GM23338 (cell line): ENCODE data around the gene ECE2. TPM values are rescaled to one million over a fixed set of nuclear protein-coding genes. Genes with fewer than 3 reads are reported as not detected.

Experiments
- ATAC-seq: fragments of 200-7000 bp; cut with Tn5 transposase; 3 replicates; pipeline ENCODE4 v1.9.1; 2020
- DNase-seq: peaks from one replicate; pipeline ENCODE4 v3.0.0-alpha.2; 2015; ENCODE audit warnings: low spot score
- H2AFZ ChIP-seq: fragments of 200-600 bp; sonication (generic); 2 replicates; pipeline ENCODE4 v1.8.0; 2016; ENCODE audit warnings: antibody characterized with exemption, mild to moderate bottlenecking, moderate library complexity
- H3F3A ChIP-seq: fragments of 200-600 bp; sonication (generic); replicated peaks from 2 replicates; pipeline ENCODE4 v1.8.0; 2017; ENCODE audit warnings: antibody characterized with exemption, mixed run types, low read depth
- H3K27ac ChIP-seq: fragments of 200-600 bp; sonication (generic); 2 replicates; pipeline ENCODE4 v1.6.1; 2016; ENCODE audit warnings: low read depth
- H3K27me3 ChIP-seq: fragments of 200-600 bp; sonication (generic); 2 replicates; pipeline ENCODE4 v1.8.0; 2016; ENCODE audit warnings: mild to moderate bottlenecking, mixed run types, moderate library complexity; ENCODE audit not compliant: insufficient read depth
- H3K36me3 ChIP-seq: fragments of 200-600 bp; sonication (generic); 2 replicates; pipeline ENCODE4 v1.8.0; 2016; ENCODE audit warnings: mild to moderate bottlenecking; ENCODE audit not compliant: insufficient read depth
- H3K4me1 ChIP-seq: fragments of 200-600 bp; sonication (generic); 2 replicates; pipeline ENCODE4 v1.8.0; 2016; ENCODE audit warnings: mild to moderate bottlenecking, moderate library complexity; ENCODE audit not compliant: insufficient read depth
- H3K4me2 ChIP-seq: fragments of 200-600 bp; sonication (generic); 2 replicates; pipeline ENCODE4 v1.7.1; 2017; ENCODE audit warnings: mixed run types
- H3K4me3 ChIP-seq: fragments of 200-600 bp; sonication (generic); 2 replicates; pipeline ENCODE4 v1.6.1; 2016; ENCODE audit warnings: mixed run types
- H3K79me2 ChIP-seq: fragments of 200-600 bp; sonication (generic); replicated peaks from 2 replicates; pipeline ENCODE4 v1.8.0; 2017; ENCODE audit warnings: mild to moderate bottlenecking; ENCODE audit not compliant: insufficient read depth
- H3K9me2 ChIP-seq: fragments of 200-600 bp; sonication (generic); 2 replicates; pipeline ENCODE4 v1.8.0; 2017; ENCODE audit not compliant: insufficient read depth
- H4K20me1 ChIP-seq: fragments of 200-600 bp; sonication (generic); replicated peaks from 2 replicates; pipeline ENCODE4 v1.8.0; 2017; ENCODE audit warnings: mild to moderate bottlenecking; ENCODE audit not compliant: insufficient read depth
- H3K27ac Mint-ChIP-seq: 2 replicates; pipeline ENCODE4 v1.8.0; 2020; ENCODE audit warnings: inconsistent platforms, mild to moderate bottlenecking, moderate library complexity, mixed read lengths
- H3K27me3 Mint-ChIP-seq: 3 replicates; pipeline ENCODE4 v1.8.0; 2022; ENCODE audit warnings: low read depth, mild to moderate bottlenecking, moderate library complexity, mixed read lengths, inconsistent platforms; ENCODE audit not compliant: insufficient read depth, poor library complexity
- H3K36me3 Mint-ChIP-seq: 3 replicates; pipeline ENCODE4 v1.8.0; 2021; ENCODE audit warnings: low read depth, mild to moderate bottlenecking, inconsistent platforms, moderate library complexity, mixed read lengths
- H3K4me1 Mint-ChIP-seq: 3 replicates; pipeline ENCODE4 v1.8.0; 2020; ENCODE audit warnings: mild to moderate bottlenecking, inconsistent platforms, mixed read lengths
- H3K4me3 Mint-ChIP-seq: 3 replicates; pipeline ENCODE4 v1.8.0; 2021; ENCODE audit warnings: moderate library complexity, mild to moderate bottlenecking, inconsistent platforms, mixed read lengths
- H3K9me3 Mint-ChIP-seq: 3 replicates; pipeline ENCODE4 v1.8.0; 2020; ENCODE audit warnings: moderate library complexity, mild to moderate bottlenecking, inconsistent platforms, mixed read lengths
- CTCF ChIP-seq, 2 experiments: fragments of 200-600 bp in 1 of 2; sonication (generic) in 1 of 2; conservative IDR thresholded peaks; 2 replicates each; pipeline versions ENCODE4 v1.5.1 to v1.6.1; 2016 to 2017; ENCODE audit warnings: antibody characterized with exemption in 2 of 2, low read depth in 2 of 2, mild to moderate bottlenecking in 2 of 2, moderate library complexity in 1 of 2
- ZNF114 ChIP-seq: fragments of 250-450 bp; sonication (Bioruptor Pico); IDR thresholded peaks from 2 replicates; pipeline ENCODE4 v1.5.0; 2020; ENCODE audit warnings: mild to moderate bottlenecking, moderate library complexity
- ZNF462 ChIP-seq: fragments of 250-450 bp; sonication (Bioruptor Pico); IDR thresholded peaks from 2 replicates; pipeline ENCODE4 v1.5.0; 2020; ENCODE audit warnings: mild to moderate bottlenecking, moderate library complexity
- polyA plus RNA-seq: library from polyadenylated mRNA; unstranded; fragments of >200 nt; fragmentation: Nextera tagmentation; extraction: Ambion mirVana; gene quantifications from 2 replicates; pipeline ENCODE4 v1.2.1, GENCODE V29; 2016
- total RNA-seq: library from RNA; depleted of rRNA; stranded (reverse); fragments of >200 nt; shearing (Covaris generic); gene quantifications from 2 replicates; pipeline ENCODE4 v1.2.3, GENCODE V29; 2014

The ECE2 gene
- total and polyA plus RNA-seq, 2 experiments from 2014 or later, result 0.24 to 0.48 TPM

- peak; percentile 42 for ATAC-seq
- DNase-seq, result peak; percentile 72
- H3K27me3 Mint-ChIP-seq, result peaks cover 46% of the 10 kb centered on the region
- Histone ChIP-seq H3F3A (no peaks in the 10 kb centered on the region), H3K4me2 (no peak overlapping the region), H3K4me3 (no peak overlapping the region), H3K27ac (no peak overlapping the region), H3K27me3 (peaks cover 66% of the 10 kb centered on the region), H3K4me1 (no peaks in the 10 kb centered on the region), H3K36me3 (no peaks in the 10 kb centered on the region), H2AFZ (no peak overlapping the region), H3K9me2 (no peaks in the 10 kb centered on the region), H4K20me1 (0 out of 2 replicates have a peak, but pooled peaks cover 6% of the 10 kb centered on the region), H3K79me2 (no peaks in the 10 kb centered on the region)
- H3K4me1 Mint-ChIP-seq, result peaks cover 5% of the 10 kb centered on the region
- no peaks in the 10 kb centered on the region; the same call in 2 of the 3 replicates for H3K36me3 Mint-ChIP-seq
- no peak overlapping the region for H3K4me3 Mint-ChIP-seq
- H3K9me3 Mint-ChIP-seq, result no peaks in the 10 kb centered on the region
- H3K27ac Mint-ChIP-seq, result no peak overlapping the region
- peak; percentile 82 to 91 for TF ChIP-seq CTCF (conservative IDR thresholded peaks at IDR 0.05; ENCODE audit: low read depth in 2 of 2)
- TF ChIP-seq ZNF462 (CRISPR knock-in tag), result no peak
- no peak for TF ChIP-seq ZNF114
Observed at GRCh38 chr3:184227481-184227935, 48.3 kb upstream of the ECE2 start.
